H1 (cell line): ENCODE measurements around the gene TAMALIN. TPM values are rescaled to one million over a fixed set of nuclear protein-coding genes. Genes with fewer than 3 reads are reported as not detected.

ENCODE experiments used
- BCL11A ChIP-seq, 2 experiments: IDR thresholded peaks; one replicate each; pipeline ENCODE4 v1.6.1; 2011; ENCODE audit warnings: low read depth in 2 of 2, low read length in 2 of 2, mild to moderate bottlenecking in 2 of 2
- CBX8 ChIP-seq: fragments of 300-800, 300-1000 bp; sonication (generic); IDR thresholded peaks from 2 replicates; pipeline ENCODE4 v1.7.1; 2016; ENCODE audit warnings: low read depth, low read length, borderline replicate concordance
- CREB1 ChIP-seq: IDR thresholded peaks from 2 replicates; pipeline ENCODE4 v1.6.1; 2012; ENCODE audit warnings: inconsistent platforms
- EGR1 ChIP-seq: IDR thresholded peaks from 2 replicates; pipeline ENCODE4 v1.6.1; 2011; ENCODE audit warnings: low read depth, low read length, borderline replicate concordance
- HDAC6 ChIP-seq: IDR thresholded peaks from one replicate; pipeline ENCODE4 v1.7.1; 2012; ENCODE audit warnings: low read depth, mild to moderate bottlenecking, inconsistent platforms, low read length, moderate library complexity
- PHF8 ChIP-seq: fragments of 200-600 bp; sonication (generic); conservative IDR thresholded peaks from 2 replicates; pipeline ENCODE4 v1.7.1; 2012; ENCODE audit warnings: low read depth, mild to moderate bottlenecking, inconsistent platforms, low read length, moderate library complexity
- SIN3A ChIP-seq, 2 experiments: IDR thresholded peaks in 1 of 2; conservative IDR thresholded peaks in 1 of 2; 2 replicates each; pipeline ENCODE4 v1.6.1; 2011 to 2012; ENCODE audit warnings: low read length in 2 of 2, improper control_type of control experiment in 1 of 2, low read depth in 1 of 2, mild to moderate bottlenecking in 1 of 2
- SRF ChIP-seq: IDR thresholded peaks from 2 replicates; pipeline ENCODE4 v1.6.1; 2011; ENCODE audit warnings: mild to moderate bottlenecking, low read depth, low read length, moderate library complexity
- TAF1 ChIP-seq: IDR thresholded peaks from 2 replicates; pipeline ENCODE4 v1.6.1; 2011; ENCODE audit warnings: mild to moderate bottlenecking, low read depth, low read length
- USF2 ChIP-seq: IDR thresholded peaks from 2 replicates; pipeline ENCODE4 v1.6.1; 2011; ENCODE audit warnings: low read length, improper control_type of control experiment
- YY1 ChIP-seq: IDR thresholded peaks from 2 replicates; pipeline ENCODE4 v1.6.1; 2011; ENCODE audit warnings: low read depth, mild to moderate bottlenecking, low read length
- polyA plus RNA-seq, 7 experiments: library from polyadenylated mRNA; depleted of rRNA in 3 of 7; stranded (reverse) in 5 of 7; unstranded in 2 of 7; fragments of >200 nt in 5 of 7; fragments of 200-250 nt in 2 of 7; gene quantifications; 1 replicate in 5 of 7; 2 replicates in 1 of 7; 4 replicates in 1 of 7; pipeline versions ENCODE4 v1.2.1 to v1.2.3, GENCODE V29; 2011 to 2013; ENCODE audit warnings: missing spikeins in 2 of 7, mixed read lengths in 2 of 7
- total RNA-seq: library from RNA; stranded (reverse); fragmentation: NEBNext Ultra II Directional; extraction: Animal tissue kit (Norgen Biotek cat#: 25700); gene quantifications from 2 replicates; pipeline ENCODE4 v1.2.1, GENCODE V29; 2021

Gene TAMALIN
- total and polyA plus RNA-seq, 2 of the 8 experiments (the other 6 are each of a cell fraction or from before 2014, with no cell fraction given) = 2.6 to 4.9 TPM

DNA sequence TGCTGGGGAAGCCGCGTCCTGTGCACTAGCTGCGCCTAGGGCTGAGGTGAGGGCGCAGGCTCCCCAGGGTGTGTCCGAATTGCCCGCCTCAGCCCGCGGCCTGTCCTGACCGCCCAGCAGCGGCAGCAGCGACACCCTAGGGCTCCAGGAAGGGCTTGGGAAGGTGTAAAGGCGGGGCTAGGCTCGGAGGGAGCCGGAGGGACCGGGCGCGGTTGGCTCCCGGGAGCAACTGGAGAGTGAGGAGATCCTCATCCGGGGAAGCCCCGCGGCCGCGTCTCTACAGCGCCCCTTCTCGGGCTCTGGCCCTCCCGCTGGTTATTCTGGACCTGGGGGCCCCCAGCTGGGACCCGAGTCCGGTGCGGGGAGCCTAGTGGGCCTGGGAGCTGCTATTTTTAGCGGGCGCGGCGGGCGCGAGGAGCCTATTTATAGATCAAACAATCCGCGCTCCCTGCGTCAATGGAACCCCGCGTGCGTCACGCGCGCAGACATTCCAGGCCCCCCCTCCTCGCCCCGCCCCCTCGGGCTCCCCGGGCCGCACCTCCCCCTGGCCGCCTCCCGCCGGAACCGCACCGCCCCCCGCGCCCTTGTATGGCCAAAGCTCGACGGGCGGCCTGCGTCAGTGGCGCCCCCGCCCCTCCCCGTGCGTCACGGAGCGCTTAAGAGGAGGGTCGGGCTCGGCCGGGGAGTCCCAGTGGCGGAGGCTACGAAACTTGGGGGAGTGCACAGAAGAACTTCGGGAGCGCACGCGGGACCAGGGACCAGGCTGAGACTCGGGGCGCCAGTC lies 44.2 kb downstream of the TAMALIN start, which contains the start of gene NR4A1 (continued):
- 0 out of 2 replicates have a peak, but pooled peaks have one; percentile 23 for TF ChIP-seq EGR1
- TF ChIP-seq YY1 = 0 out of 2 replicates have a peak, but pooled peaks have one; percentile 4
- TF ChIP-seq TAF1 = peak; percentile 25; the same call in 1 of the 2 replicates
- no peak for TF ChIP-seq SIN3A (conservative IDR thresholded peaks at IDR 0.05 in 1 of 2, IDR thresholded peaks at IDR 0.05 in 1 of 2; ENCODE audit: low read depth in 1 of 2, low read length in 2 of 2)
- peak; percentile 93 for TF ChIP-seq SRF
- peak; percentile 34; the same call in 1 of the 2 replicates for TF ChIP-seq PHF8
- no peak for TF ChIP-seq USF2
- no peak for TF ChIP-seq BCL11A (IDR thresholded peaks at IDR 0.05; ENCODE audit: low read depth in 2 of 2, low read length in 2 of 2)
- peak; percentile 81 for TF ChIP-seq CREB1
- TF ChIP-seq CBX8 = no peak
- no peak for TF ChIP-seq HDAC6
